RWPE1 (cell line): ENCODE measurements around the gene CAPN3.
"Not testable (repeated sequence)": the region's sequence is repeated elsewhere in the genome, so short reads cannot be mapped to it uniquely, and the experiment has no call there.

Experiments used
- CTCF ChIA-PET: fragments of 350-600 bp; sonication (Branson Sonifier 250); formaldehyde crosslinking; extraction: SDS; loops from one replicate; lab custom pipeline; 2021; lab: Yijun Ruan, JAX
- POLR2A ChIA-PET: fragments of 400-600 bp; formaldehyde crosslinking; extraction: SDS; loops from one replicate; lab custom pipeline; 2020; ENCODE audit warnings: antibody characterized with exemption; ENCODE audit not compliant: low non-redundant PET; lab: Yijun Ruan, JAX
- DNase-seq: peaks from one replicate; pipeline ENCODE4 v3.0.0; 2012; ENCODE audit warnings: low spot score
- H3K27ac ChIP-seq: fragments of 450-650 bp; 2 replicates; pipeline ENCODE4 v1.5.1; 2017
- CTCF ChIP-seq: fragments of 450-650 bp; conservative IDR thresholded peaks from 2 replicates; pipeline ENCODE4 v1.5.1; 2017; ENCODE audit warnings: low read depth, mild to moderate bottlenecking

CAPN3 gene

GRCh38 chr15:42359249-42359648 lies at the start of gene CAPN3:
Gene CAPN3, plus strand, starts transcription at chr15:42359501. Its CDS starts 305 bp downstream, at chr15:42359806.
- DNase-seq: no peak
- CTCF ChIA-PET: no interaction called here
- H3K27ac ChIP-seq: no peak within 1 kb of the TSS
- POLR2A ChIA-PET: no interaction called here
- no peak for TF ChIP-seq CTCF

- no peak for TF ChIP-seq CTCF
- DNase-seq: no peak
- ChIA-PET CTCF (interaction anchor here (0.6 to 0.7 kb wide), 2 partner anchors 11 to 1978 kb away, joined by 3 to 4 read pairs; no protein-coding TSS in a partner anchor), POLR2A (no interaction called here)
- no peak overlapping the region for H3K27ac ChIP-seq
Observed at GRCh38 chr15:42313463-42313862, 45.8 kb upstream of the CAPN3 start.

GRCh38 chr15:42314818-42315217 lies 44.5 kb upstream of the CAPN3 start:
- DNase-seq: no peak
- CTCF ChIA-PET: no interaction called here
- H3K27ac ChIP-seq: no peak overlapping the region
- no peak for TF ChIP-seq CTCF
- POLR2A ChIA-PET: no interaction called here

GRCh38 chr15:42315521-42315920 lies 43.8 kb upstream of the CAPN3 start:
- no peak overlapping the region for H3K27ac ChIP-seq
- POLR2A ChIA-PET: no interaction called here
- no peak for DNase-seq
- TF ChIP-seq CTCF: no peak
- CTCF ChIA-PET: no interaction called here

- CTCF ChIA-PET, POLR2A ChIA-PET, H3K27ac ChIP-seq, DNase-seq: not testable (repeated sequence)
Observed at GRCh38 chr15:42316282-42316805, 43.0 kb upstream of the CAPN3 start.

GRCh38 chr15:42319206-42319605 lies 40.1 kb upstream of the CAPN3 start:
- no peak overlapping the region for H3K27ac ChIP-seq
- TF ChIP-seq CTCF: no peak
- no peak for DNase-seq
- ChIA-PET CTCF (interaction anchor here (0.7 kb wide), 1 partner anchor 14 kb away, joined by 4 read pairs; no protein-coding TSS in a partner anchor), POLR2A (no interaction called here)

GRCh38 chr15:42324308-42324707 lies 35.0 kb upstream of the CAPN3 start:
- ChIA-PET POLR2A (no interaction called here), CTCF (no interaction called here)
- TF ChIP-seq CTCF: no peak
- no peak overlapping the region for H3K27ac ChIP-seq
- DNase-seq: no peak
